ENCODE data around the gene ZNF804A.

- TF ChIP-seq CTCF (IDR thresholded peaks at IDR 0.05) (no peak), EZH2 (IDR thresholded peaks at IDR 0.05) (no peak)
Measured at GRCh38 chr2:184824597-184824996, 226.3 kb downstream of the ZNF804A start.

All from neural progenitor cell (in vitro differentiated cells).